ENCODE data around the gene NET1.

The NET1 gene

GRCh38 chr10:5496261-5497250 is 84.2 kb downstream of the NET1 start:
- TF ChIP-seq CTCF (IDR thresholded peaks at IDR 0.05; ENCODE audit: low read depth, low read length): no peak
- no peak overlapping the region for H3K4me3 ChIP-seq (ENCODE audit: low read depth, low read length)

- TF ChIP-seq CTCF (IDR thresholded peaks at IDR 0.05; ENCODE audit: low read depth, low read length): no peak
- no peak overlapping the region for H3K4me3 ChIP-seq (ENCODE audit: low read depth, low read length)
Measured at GRCh38 chr10:5497289-5497688, 84.9 kb downstream of the NET1 start.

GRCh38 chr10:5497948-5498730 is 85.8 kb downstream of the NET1 start:
- no peak overlapping the region for H3K4me3 ChIP-seq (ENCODE audit: low read depth, low read length)
- TF ChIP-seq CTCF (IDR thresholded peaks at IDR 0.05; ENCODE audit: low read depth, low read length): no peak

- H3K4me3 ChIP-seq (ENCODE audit: low read depth, low read length): no peak overlapping the region
- TF ChIP-seq CTCF (IDR thresholded peaks at IDR 0.05; ENCODE audit: low read depth, low read length): no peak
Measured at GRCh38 chr10:5498791-5499492, 86.6 kb downstream of the NET1 start.

GRCh38 chr10:5499493-5500140 is 87.3 kb downstream of the NET1 start, which contains the start of gene CALML5:
Gene CALML5 (minus strand): TSS chr10:5499570. CDS start chr10:5499438, 132 bp downstream.
- no peak within 1 kb of the TSS for H3K4me3 ChIP-seq (ENCODE audit: low read depth, low read length)
- TF ChIP-seq CTCF (IDR thresholded peaks at IDR 0.05; ENCODE audit: low read depth, low read length): no peak

GRCh38 chr10:5500162-5500670 is 87.9 kb downstream of the NET1 start:
- TF ChIP-seq CTCF (IDR thresholded peaks at IDR 0.05; ENCODE audit: low read depth, low read length): no peak
- H3K4me3 ChIP-seq (ENCODE audit: low read depth, low read length): no peak overlapping the region
